Stimulated activated CD4-positive, alpha-beta T cell treated with anti-CD3 and anti-CD28 coated beads, Interleukin-12 subunit alpha, Interleukin-12 subunit beta, amount 100 ng/mL, for 24 hours (primary cell): ENCODE data around the gene CNDP1.
A peak's percentile ranks its signal among the peaks of the same experiment; 100 is the strongest.
"Not testable (repeated sequence)": the region's sequence is repeated elsewhere in the genome, so short reads cannot be mapped to it uniquely, and the experiment has no call there.

Experiments used
- DNase-seq, 2 experiments: peaks; one replicate each; pipeline ENCODE4 v3.0.0-alpha.2; 2020; ENCODE audit warnings: low read depth in 2 of 2

Gene CNDP1

GRCh38 chr18:74546007-74546406 is 11.7 kb downstream of the CNDP1 start:
- no peak for DNase-seq

GRCh38 chr18:74546751-74547530 is 12.6 kb downstream of the CNDP1 start:
- DNase-seq = no peak

DNA sequence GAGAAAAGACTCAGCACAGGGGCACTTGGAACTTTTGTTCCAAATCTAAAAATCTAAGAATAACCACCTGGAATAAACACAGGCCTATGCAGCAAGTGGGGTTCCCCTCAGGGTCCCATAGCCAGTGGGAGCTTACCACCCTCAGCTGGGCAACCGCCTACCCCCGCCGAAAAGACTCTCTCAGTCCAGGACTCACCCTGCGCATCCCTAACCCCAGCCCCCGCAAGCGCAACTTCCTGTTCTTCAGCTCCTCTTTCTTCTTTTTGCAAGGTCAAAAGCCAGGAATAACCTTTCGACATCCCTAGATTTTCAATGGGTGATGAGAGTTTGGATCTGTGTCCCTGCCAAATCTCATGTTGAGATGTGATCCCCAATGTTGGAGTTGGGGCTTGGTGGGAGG is 13.6 kb downstream of the CNDP1 start:
- DNase-seq = no peak

DNA sequence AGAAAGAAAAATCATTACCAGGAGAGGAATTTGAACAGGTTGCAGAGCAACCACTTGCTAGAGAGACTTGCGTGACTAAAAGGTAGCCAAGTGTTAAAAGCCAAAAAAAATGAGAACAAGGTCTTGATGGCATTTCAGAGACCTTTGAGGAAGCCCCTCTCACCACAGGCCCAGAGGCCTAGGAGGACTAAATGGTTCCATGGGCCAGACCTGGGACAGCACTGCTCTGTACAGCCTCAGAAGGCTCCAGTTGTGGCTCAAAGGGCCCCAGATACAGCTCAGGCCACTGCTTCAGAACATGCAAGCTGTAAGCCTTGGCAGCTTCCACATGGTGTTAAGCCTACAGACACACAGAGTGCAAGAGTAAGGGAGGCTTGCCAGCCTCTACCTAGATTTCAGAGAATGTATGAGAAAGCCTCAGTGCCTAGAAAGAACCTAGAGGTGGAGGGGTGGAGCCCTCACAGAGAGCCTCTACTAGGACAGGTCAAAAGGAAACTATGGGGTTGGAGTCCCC is 15.3 kb downstream of the CNDP1 start:
- DNase-seq = no peak

- no peak for DNase-seq
Measured at GRCh38 chr18:74550886-74551285, 16.6 kb downstream of the CNDP1 start.

- no peak for DNase-seq
Measured at GRCh38 chr18:74551452-74551851, 17.2 kb downstream of the CNDP1 start.

DNA sequence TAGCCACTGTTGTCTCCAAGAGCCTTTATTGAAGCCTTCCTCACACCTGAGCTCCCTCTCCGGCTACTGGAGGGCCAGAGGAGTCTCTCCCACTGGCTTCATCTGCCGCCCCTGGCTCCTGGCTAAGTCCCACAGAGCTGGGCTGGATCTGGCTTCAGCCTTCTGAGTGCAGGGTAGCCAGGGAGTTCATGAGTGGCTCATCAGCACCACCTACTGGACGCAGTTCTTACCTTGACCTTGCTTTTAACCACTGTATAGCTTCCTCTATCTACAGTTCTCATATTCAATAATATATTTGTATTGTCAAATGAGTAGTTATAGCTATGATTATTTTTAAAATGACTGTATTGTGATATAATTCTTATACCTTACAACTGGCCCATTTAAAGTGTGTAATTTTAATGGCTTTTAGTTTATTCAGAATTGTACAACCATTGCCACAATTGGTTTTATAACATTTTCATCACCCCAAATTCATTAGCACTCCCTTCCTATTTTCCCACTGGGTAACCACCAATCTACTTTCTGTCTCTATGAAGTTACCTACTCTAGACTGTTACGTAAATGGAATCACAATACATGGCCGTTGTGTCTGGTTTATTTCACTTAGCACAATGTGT is 17.7 kb downstream of the CNDP1 start:
- DNase-seq = peak; percentile 53 to 78

- no peak for DNase-seq
Measured at GRCh38 chr18:74556126-74556525, 21.8 kb downstream of the CNDP1 start.

DNA sequence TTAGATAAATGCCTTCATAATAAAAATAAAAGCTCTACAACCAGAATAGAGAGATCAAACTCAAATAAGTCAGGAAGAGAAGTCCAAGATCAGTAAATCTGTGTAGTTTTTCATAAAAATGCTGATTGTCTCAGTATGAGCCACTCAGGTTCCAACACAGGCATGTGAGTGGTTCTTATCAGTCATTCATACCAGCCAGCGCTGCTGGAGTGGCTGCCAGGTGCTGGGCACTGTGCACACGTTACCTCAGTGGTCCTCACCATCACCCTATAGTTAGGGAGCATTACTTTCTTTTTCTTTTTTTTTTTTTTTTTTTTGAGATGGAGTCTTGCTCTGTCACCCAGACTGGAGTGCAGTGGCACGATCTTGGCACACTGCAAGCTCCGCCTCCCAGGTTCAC is 23.8 kb downstream of the CNDP1 start:
- no peak for DNase-seq

GRCh38 chr18:74562131-74562730 is 27.9 kb downstream of the CNDP1 start:
- no peak for DNase-seq

DNA sequence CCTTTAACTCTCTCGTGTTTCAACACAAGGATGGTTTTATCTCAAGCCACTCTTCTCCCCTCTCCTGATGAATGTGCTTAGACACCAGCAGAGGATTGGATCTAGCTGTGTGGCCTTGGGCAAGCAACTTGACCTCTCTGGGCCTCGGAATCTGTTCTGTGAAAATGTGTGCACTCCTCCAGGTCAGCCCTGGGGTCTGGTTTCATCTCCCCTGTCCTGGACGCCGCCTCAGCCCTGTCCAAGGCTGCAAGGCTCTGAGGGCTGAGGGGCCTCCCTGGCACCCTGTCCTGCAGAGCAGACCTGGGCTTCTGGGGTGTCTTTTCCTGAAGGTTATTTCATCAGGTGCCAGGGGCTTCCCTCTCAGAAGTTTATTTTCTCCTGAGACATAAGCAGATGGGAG is 28.5 kb downstream of the CNDP1 start:
- no peak for DNase-seq

DNA sequence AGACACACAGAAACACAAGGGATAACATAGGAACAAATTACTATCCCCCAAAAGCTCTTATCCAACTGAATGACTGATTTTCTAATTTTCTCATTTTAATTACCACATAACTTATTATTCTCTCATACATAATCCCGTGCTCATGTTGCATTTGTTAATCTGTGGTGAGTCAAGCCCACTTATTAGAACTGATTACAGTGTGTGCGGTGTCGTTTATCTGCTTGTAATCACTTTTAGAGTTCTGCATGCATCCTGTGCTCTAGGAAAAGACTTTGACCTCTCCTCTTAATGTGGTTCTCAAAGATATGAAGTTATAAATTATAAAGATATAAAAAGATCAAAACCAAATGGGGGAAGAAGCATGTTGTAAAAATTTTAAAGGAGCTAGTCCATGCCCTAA is 29.7 kb downstream of the CNDP1 start:
- DNase-seq = no peak

DNA sequence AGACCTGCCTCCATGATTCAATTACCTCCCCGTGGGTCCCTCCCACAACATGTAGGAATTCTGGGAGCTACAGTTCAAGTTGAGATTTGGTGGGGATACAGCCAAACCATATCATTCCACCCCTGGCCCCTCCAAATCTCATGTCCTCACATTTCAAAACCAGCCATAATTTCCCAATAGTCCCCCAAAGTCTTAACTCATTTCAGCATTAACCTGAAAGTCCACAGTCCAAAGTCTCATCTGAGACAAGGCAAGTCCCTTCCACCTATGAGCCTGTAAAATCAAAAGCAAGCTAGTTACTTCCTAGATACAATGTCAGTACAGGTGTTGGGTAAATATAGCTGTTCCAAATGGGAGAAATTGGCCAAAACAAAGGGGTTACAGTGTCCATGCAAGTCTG is 30.9 kb downstream of the CNDP1 start:
- not testable (repeated sequence) for DNase-seq

DNA sequence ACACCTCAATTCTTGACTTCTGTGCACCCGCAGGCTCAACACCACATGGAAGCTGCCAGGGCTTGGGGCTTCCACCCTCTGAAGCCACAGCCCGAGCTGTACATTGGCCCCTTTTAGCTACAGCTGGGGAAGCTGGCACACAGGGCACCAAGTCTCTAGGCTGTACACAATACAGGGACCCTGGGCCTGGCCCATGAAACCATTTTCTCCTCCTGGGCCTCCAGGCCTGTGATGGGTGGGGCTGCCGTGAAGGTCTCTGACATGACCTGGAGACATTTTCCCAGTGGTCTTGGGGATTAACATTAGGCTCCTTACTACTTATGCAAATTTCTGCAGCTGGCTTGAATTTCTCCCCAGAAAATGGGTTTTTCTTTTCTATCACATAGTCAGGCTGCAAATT is 31.7 kb downstream of the CNDP1 start:
- DNase-seq = not testable (repeated sequence)

- no peak for DNase-seq
Measured at GRCh38 chr18:74567822-74568221, 33.5 kb downstream of the CNDP1 start.

GRCh38 chr18:74569401-74569800 is 35.1 kb downstream of the CNDP1 start:
- no peak for DNase-seq

DNA sequence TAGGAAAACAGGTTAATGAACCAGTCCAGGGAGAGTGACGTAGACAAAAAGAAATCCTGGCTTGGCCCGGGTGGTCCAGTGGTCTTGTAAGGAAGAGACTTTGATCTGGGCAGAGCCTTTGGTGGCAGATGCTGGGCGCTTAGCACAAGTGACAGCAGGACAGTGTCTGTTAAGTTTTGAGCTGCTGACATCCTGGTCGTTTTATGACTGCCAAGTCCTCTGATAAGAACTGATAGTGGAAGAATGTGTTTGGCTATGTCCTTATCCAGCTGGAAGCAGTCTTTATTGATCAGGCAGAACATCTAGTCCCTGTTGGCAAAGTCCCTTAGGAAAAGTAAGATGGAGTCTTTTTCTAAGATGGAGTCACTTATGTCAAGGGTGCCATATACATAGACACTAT is 36.0 kb downstream of the CNDP1 start:
- DNase-seq = no peak

DNA sequence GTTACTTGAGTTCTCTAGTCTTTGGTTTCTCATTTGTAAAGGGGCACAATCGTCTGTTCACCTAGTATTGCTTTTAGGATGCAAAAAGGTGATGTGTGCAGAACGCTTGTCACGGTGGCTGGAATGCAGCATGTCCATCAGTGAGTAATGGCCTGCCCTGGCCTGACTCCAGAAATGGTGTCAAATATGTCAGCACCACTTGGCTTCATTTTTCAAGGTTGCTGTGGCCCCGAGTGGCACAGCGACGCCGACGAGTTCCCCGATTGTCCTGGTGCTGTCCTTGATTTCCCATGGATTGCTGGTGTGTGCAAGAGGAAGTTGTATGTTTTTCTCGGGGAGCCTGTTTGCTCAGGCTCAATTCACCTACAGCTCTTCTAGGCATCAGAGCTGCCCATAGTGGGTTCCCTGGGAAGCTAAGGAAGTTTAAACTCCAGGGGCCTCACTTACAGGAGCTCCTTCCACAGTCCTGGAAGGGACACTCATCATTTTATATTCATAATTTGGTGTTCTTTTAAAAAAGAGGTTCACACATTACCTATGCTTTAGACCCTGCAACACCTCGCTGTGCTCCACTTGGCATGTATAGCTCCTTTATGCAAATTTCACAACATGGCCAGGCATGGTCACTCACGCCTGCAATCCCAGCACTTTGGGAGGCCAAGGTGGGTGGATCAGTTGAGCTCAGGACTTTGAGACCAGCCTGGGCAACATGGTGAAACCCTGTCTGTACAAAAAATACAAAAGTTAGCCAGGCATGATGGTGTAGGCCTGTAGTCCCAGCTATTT is 37.8 kb downstream of the CNDP1 start:
- DNase-seq = no peak

DNA sequence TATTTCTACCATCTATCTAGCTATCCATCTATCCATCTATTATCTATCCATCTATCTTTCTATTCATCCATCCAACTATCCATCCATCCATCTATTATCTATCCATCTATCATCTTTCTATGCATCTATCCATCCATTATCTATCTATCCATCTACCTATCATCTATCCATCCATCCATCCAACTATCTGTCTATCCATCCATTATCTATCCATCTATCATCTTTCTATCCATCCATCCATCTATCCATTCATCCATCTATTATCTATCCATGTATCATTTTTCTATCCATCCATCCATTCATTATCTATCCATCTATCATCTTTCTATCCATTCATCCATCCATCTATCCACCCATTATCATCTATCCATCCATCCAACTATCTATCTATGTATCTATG is 38.8 kb downstream of the CNDP1 start:
- no peak for DNase-seq

DNA sequence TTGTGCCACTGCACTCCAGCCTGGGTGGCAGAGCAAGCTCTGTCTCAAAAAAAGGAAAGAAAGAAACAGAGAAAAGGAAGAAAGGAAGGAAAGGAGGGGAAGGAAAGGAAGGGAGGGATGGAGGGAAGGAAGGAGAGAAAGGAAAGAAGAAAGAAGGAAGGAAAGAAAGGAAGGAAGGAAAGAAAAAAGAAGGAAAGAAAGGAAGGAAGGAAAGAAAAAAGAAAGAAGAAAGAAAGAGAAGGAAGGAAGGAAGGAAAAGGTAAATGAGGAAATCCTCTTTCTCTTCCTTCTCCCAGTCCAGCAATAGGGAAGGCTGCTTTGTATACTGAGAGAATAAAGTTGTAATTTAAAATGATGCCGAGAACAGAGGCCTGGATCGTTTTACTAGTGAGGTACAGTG is 40.6 kb downstream of the CNDP1 start:
- DNase-seq = no peak

- no peak for DNase-seq
Measured at GRCh38 chr18:74577019-74577418, 42.7 kb downstream of the CNDP1 start.

DNA sequence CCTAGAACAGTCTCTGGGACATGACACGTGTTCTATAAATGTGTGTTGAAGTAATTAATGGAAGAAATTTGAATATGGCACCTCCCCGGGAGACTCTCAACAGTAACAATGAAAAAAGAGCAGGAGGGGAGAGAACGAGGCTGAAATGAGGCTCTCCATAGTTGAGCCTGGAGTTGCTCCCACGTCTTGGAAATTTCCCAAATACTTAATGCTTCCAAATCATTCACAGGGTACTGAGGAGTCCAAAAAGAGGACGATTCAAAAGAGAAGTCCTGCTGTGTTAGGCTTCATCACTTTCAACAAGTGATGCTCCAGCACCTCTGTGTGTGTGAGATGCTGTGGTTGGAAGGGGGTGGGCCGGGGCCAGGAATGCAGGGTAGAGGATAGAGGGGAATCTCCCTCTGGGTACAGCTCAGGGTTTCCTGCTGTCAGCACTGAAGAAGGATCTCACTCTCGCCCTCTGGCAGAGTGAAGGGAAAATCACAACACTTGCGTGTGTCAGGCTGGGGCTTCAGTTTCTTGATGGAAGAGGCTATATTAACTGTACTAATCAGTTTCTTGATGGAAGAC is 45.3 kb downstream of the CNDP1 start:
- no peak for DNase-seq
